ENCODE measurements around the gene PLCXD1.
"Not testable (repeated sequence)": the region's sequence is repeated elsewhere in the genome, so short reads cannot be mapped to it uniquely, and the experiment has no call there.

The PLCXD1 gene

DNA sequence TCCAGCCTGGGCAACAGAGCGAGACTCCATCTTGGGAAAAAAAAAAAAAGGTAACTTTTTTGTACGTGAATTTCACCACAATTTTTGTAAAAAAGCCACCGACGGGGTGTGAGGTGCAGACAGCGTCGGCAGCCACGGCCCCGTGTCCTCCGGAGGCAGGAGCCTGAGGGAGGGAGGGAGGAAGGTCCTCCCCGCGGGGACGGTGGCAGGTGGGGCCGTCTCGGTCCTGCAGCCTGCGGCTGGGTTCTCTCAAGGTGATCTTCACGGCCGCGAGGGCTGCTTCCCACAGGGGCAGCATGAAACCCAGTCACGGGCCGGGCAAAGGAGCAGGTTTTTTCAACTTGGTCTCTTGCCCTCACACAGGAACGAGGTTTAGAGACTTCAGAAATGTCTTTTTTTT lies 14.0 kb downstream of the PLCXD1 start:
- DNase-seq, result no peak

GRCh38 chrX:298993-299392 lies 17.8 kb downstream of the PLCXD1 start:
- no peak for DNase-seq

GRCh38 chrX:300334-300733 lies 19.2 kb downstream of the PLCXD1 start:
- no peak for DNase-seq

DNA sequence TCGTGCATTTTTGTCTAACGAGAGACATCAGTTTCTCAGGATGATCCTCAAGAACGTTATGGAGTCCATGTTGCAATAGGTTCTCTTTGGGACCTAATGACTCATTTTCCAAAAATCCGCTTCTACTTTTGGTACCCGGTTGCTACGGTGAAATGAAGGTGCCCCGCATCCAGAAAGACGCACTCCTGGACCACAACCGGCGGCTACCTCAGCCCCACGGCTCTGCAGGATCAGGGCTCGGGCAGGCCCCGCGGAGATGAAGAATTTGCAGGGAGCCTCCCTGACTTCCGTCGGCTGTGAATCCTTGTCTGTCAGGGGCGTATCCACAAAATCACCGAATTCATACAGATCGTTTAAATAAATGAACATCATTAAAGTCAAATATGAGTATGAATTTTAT lies 21.8 kb downstream of the PLCXD1 start:
- DNase-seq, result no peak

DNA sequence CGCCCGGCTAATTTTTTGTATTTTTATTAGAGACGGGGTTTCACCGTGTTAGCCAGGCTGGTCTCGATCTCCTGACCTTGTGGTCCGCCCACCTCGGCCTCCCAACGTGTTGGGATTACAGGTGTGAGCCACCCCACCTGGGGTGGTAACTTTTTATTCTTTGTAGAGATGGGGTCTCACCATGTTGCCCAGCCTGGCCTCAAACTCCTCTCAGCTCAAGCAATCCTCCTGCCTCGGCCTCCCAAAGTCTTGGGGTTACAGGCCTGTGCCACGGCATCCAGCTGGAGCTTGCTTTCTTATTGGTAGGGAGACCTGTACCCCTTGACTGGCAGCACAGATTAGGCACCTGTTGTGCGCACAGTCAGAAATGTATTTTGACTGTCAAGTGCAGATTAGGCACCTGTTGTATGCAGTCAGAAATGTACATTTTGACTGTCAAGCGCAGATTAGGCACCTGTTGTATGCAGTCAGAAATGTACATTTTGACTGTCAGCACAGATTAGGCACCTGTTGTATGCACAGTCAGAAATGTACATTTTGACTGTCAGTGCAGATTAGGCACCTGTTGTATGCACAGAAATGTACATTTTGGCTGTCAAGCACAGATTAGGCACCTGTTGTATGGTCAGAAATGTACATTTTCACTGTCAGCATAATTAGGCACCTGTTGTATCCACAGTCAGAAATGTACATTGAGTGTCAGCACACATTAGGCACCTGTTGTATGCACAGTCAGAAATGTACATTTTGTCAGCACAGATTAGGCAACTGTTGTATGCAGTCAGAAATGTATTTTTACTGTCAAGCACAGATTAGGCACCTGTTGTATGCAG lies 24.8 kb downstream of the PLCXD1 start:
- not testable (repeated sequence) for DNase-seq

GRCh38 chrX:306614-307251 lies 25.6 kb downstream of the PLCXD1 start:
- DNase-seq, result not testable (repeated sequence)

DNA sequence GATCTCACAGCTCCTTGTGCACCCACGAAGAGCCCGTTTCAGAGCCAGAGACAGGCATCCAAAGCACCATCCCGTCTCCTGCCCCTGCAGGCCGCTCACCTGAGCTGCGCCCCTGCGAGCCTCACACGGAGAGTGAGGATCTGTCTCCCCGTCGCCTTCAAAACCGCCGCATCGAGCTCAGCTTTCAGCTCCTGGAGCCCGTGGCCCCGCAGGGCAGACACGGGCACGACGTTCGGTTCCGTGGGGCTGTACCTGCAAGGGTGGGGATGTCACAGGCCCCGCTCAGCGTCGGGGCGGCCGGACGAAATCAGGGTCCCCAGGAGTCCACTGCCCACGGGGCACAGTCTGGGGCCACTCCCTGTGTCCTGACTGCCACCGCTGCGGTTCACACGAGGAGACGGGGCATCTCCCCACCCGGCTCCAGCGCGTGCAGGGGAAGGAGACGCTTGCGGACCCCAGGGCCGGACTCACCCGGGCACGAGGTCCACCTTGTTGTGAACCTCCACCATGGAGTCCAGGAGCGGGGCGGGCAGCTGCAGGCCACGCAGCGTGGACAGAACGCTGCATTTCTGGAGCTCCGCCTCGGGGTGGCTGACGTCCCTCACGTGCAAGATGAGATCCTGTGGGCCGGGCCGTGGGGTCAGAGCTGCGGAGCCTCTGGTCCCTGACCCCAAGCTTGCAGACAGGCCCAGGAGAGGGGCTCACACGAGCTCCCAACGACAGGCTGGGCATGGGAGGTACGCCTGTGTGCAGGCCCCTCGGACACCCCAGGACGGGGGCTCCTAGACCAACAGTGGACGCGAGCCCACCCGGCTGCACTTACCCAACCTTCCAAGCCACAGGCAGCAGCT lies 26.3 kb downstream of the PLCXD1 start:
- DNase-seq, result no peak

DNA sequence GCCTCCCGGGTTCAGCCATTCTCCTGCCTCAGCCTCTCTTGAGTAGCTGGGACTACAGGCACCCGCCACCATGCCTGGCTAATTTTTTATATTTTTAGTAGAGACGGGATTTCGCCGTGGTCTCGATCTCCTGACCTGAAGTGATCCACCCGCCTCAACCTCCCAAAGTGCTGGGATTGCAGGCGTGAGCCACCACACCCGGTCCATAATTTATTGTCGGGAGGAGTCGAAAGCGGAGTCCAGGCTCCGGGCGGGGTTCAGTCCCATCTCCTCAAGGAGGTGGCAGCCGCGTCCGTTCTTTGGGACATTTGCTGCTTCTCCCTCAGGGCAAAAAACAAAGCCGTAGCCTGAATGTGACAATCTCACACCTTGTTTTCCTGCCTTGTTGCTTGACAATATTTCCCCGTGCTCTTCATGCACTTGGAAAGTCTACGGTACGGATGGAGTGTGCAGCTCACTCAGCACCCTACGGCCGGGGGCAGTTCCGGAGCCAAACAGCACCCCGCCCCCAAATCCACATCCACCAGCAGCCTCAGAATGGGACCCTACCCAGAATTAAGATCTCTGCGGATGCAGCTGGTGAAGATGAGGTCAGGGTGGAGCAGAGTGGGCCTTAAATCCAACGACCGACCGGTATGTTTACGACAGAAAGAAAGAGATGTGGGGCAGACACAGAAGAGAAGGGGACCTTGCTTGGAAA lies 27.8 kb downstream of the PLCXD1 start:
- DNase-seq, result no peak

- DNase-seq, result no peak
Measured at GRCh38 chrX:310621-311155, 29.5 kb downstream of the PLCXD1 start.

DNA sequence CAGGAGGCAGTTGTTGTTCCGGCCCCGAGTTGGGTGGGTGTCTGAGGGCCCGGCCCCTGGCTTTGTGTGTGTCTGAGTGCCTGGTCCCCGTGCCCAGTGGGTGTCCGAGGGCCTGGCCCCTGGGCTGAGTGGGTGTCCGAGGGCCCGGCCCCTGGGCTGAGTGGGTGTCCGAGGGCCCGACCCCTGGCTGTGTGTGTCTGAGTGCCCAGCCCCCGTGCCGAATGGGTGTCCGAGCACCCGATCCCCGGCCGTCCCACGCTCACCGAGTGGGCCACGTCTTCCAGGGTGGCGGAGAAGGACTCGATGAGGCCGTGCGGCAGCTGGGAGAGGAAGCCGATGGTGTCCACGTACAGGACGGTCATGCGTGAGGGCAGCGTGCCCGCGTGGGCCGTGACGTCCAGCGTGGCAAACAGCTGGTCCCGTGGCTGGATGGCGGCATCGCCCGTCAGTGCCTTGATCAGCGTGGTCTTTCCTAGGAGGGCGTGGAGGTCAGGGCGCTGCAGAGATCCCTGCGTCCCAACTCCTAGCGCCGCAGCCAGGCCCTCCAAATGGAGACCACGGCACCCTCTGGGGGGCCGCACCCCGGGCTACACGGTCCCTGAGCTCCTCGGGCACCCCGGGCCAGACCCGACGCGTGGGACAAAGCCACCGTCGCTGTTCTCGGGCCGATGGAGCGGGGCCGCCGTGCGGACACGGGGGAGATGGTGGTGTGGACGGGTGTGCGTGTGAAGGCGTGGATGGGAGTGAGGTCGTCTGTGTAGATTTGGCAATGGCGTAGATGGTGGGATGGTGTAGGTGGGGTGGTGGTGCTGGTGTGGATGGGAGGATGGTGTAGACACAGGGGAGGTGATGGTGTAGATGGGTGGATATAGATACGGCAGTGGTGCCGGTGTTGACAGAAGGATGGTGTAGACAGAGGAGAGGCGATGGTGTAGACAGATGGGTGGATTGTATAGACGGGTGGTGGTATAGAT lies 30.3 kb downstream of the PLCXD1 start:
- DNase-seq, result no peak

- no peak for DNase-seq
Measured at GRCh38 chrX:312621-313331, 31.6 kb downstream of the PLCXD1 start.

GRCh38 chrX:313546-313945 lies 32.4 kb downstream of the PLCXD1 start:
- no peak for DNase-seq

DNA sequence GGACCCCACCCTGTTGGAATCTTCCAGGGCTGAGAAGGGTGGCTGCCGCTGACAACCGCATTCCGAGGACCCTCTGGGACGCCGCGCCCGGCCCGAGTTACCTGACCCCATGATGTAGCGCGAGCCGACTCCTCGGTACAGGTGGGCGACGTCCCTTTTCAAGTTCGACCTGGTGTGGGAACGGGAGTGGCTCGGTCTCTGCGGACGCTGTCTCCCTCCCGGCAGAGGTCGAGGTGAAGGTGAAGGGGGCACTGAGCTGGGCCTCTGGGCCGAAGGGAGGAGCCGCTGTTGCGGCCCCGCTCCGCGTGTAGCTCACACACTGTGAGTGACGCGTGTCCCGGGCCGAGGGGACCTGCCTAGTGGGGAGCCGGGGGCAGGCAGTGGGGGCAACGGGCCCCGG lies 32.9 kb downstream of the PLCXD1 start:
- no peak for DNase-seq

- no peak for DNase-seq
Measured at GRCh38 chrX:314781-315595, 33.8 kb downstream of the PLCXD1 start.

DNA sequence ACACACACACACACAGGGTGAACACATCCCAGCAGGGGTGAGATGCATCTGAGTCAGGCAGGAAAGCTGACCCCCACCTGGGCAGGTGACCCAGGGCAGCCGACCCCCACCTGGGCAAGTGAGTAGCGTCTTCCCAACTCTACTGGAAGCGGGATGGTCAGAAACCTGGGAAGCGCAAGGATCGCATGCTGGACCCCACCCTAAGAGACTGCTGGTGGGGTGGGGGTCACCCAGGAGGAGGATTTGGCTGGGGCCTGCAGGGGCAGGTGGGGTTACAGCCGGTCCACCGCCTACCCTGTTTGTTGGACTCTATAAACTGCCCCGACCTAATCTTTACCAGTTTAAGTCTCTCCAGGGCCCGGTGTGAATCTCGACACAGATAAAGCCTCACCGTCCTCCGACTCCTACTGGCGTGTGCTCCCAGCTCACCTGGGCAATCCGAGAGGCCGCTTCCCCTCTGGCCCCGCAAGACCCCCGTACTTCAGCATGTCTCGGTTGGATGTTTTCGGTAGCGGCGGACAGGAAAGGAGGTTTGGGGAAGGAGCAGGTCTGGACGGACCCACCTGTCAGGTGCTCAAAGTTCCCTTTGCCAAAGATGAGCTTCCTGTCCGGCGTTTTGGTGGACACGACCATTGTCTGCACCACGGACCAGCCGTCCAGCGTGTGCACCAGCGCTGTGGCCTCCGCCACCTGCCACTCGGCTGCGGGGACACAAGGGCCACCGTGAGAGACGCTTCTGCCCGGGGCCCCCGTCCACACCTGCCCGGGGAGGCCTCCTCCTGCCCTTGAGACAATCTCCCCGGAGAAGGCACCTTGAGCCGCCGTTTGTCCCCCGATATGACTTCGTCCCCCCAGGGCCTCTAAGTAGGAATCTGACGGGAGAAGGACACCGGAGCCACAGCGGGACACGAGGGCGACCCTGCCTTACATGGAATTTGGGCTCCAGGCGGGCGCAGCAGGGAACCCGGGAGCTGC lies 35.5 kb downstream of the PLCXD1 start:
- no peak for DNase-seq

- DNase-seq, result no peak
Measured at GRCh38 chrX:317424-318067, 36.4 kb downstream of the PLCXD1 start.

- DNase-seq, result peak; percentile 95
Measured at GRCh38 chrX:318068-318738, 37.0 kb downstream of the PLCXD1 start.
